Limb (tissue), 2 donors: ENCODE results near the gene DNM3.
"Not testable (repeated sequence)": the region's sequence is repeated elsewhere in the genome, so short reads cannot be mapped to it uniquely, and the experiment has no call there.

Experiments
- DNase-seq, 2 donors: peaks; one replicate each; pipeline ENCODE4 v3.0.0-alpha.2; 2016; ENCODE audit errors: extremely low spot score in 2 of 2

The DNM3 gene

DNA sequence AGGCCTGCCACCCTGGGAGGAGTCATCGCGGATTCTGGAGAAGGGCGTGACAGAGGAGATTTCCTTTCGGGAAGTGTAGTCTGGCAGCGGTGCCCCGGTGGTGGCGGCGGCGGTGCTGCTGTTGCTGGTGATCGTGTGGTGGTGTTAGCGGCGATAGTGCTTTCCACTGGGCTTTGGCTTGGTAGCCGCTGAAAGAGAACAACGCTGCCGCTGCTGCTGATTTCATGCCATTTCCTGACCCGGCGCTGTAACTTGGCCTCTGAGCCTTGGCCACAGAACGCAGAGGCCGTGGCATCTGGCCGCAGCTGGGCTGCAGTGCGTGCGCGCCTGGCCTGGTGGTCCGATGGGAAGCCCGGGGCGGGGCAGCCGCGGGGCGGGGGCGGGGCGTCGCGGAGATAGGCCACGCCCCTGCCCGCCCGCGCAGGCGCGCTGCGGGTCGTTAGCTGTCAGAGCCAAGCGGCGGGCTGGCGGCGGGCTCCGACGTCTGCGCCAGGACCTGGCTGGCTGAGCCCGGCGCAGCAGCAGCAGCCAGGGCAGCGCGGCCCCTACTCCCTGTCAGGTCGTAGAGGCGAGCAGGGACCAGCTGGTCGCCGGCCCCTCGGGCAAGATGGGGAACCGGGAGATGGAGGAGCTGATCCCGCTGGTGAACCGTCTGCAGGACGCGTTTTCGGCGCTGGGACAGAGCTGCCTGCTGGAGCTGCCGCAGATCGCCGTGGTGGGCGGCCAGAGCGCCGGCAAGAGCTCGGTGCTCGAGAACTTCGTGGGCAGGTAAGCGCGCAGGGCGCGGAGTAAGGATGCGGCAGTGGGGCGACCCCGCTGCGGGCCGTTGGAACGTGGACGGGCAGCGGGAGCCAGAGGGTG is at the start of gene DNM3:
Gene DNM3, plus strand, starts transcription at position 449 of the 861 bp plus-strand sequence. Its CDS starts 159 bp downstream, at position 608.
- peak; percentile 85 to 94 for DNase-seq

DNA sequence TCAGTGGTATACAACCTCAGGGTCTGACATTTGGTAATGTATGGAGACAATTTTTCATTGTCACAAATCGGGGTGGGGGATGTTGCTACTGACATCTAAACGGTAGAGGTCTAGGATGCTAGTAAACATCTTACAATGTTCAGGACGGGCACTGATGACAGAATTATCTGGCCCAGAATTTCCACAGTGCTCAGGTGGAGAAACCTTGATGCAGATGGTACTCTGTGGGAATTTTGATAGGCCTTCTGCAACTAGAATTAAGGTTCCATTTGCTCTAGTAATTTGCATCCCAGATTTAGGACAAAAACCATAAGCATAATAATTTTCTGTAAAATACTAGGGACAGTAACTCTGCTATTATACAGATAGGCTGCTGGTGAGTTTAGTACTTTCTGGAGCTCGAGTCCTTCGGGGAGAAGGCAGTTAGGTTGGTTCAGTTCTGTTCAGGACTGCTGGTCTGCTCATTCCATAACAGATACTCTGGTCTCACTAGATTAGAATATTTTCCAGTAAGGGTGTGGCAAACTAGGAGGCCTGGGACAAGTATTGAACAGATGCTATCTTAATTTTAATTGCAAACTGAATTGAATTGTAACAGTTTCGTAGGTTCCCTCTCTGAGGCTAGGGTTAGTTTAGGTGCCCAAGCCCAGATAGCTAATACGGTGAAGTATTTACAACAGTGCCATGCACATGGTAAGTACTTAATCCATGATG is 48.5 kb upstream of the DNM3 start:
- DNase-seq, result no peak

DNA sequence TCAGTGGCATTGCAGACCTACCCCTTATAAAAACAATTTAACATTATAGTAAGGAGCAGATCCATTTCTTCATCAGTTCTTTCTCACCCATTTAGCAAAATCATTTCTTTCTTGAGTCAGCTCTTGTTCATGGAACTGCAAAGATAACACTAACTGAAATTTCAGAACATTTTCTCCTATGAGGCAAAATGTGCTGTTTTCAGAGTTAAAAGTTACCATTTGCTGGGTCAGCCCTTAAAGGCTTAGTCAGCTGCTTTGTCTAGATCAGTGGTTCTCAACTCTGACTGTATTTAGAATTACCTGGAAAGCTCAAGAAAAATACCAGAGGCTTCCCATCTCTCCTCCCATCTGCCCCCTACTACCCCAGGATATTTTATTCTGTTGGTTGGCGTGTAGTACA is 47.7 kb upstream of the DNM3 start:
- no peak for DNase-seq

DNA sequence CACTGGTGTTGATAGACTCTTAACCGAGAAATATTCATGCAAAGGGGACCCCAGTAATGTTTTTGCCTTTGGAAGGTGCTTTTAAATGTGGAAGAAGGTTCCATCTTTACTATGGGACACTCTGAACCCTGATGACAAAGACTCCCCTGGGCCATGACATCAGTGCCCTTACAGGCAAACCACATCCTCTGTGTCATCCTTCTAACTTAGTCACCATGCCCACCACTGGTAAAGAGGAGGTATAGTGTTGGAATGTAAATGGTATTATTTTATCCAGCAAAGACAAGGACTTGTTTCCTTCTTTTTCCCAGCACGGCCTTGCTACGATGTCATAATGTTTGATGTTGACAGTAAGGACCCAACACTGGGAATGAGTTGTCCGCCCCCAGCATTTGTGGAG is 47.2 kb upstream of the DNM3 start:
- no peak for DNase-seq

DNA sequence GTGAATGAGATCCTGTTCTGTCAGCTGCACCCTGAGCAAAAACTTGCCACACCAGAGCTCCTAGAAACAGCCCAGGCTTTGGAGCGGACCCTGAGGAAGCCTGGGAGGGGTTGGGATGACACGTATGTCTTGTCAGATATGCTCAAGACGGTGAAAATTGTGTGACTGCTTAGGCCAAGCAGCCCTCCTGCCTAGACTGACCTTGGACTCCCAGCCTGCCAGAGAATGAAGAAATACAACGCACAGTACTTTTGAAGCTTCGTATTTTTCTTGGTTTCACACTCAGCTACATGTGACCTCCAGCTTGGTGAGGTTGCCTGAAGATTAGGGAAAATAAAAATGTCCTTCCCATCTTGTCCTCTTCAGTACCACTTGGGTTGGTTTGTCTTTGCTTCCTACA is 44.7 kb upstream of the DNM3 start:
- DNase-seq, result no peak

DNA sequence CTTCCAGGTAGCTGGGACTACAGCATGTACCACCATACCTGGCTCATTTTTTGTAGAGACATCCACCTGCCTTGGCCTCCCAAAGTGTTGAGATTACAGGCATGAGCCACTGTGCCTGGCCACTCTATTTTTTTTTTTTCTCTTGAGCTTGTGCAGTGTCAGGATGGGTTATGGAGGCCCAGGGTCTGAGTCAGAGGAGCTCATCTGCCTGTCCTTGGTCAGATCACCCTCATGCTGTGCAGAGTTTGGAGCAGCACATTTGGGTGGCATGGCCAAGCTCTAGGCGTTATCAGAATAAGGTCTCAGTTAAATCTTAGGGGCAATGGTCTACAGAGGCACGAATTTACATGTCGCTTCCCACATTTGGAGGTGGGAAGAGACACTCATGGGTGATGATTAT is 43.0 kb upstream of the DNM3 start:
- no peak for DNase-seq

DNA sequence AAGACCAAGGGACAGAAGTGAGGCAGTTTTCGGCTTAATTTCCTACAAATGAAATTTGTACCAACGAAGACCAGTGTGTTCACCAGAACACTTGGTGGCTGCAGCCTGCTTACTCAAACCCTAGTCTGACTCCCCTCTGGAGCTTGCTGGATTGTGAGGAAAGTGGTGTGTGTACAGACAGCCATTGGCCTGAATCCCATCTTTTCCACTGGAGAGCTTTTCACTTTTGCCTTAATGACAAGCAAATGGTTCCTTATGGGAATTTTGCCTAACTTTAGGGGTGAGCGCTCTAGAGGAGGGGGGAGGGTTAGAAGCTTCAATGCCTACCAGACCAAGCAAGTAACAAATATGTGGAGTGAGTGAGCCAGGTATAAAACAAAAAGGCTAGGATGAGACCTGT is 42.5 kb upstream of the DNM3 start:
- DNase-seq, result no peak

DNA sequence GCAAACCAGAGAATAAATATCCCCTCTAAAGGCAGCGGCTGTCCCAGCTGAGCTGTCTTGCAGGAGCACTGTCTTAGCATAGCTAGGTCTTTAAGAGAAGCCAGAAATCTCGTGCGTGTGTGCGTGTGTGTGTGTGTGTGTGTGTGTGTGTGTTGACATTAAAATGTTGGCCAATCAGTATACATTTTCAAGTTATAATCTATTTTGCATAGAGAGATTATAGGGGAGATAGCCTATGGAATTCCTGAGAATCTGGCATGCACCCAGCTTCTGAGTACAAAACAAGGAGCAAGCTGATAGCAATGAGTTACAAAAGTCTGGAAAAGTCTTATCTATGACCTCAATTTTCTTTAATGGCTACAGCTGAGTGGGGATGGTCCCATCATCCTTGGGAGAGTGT is 42.1 kb upstream of the DNM3 start:
- DNase-seq, result no peak

DNA sequence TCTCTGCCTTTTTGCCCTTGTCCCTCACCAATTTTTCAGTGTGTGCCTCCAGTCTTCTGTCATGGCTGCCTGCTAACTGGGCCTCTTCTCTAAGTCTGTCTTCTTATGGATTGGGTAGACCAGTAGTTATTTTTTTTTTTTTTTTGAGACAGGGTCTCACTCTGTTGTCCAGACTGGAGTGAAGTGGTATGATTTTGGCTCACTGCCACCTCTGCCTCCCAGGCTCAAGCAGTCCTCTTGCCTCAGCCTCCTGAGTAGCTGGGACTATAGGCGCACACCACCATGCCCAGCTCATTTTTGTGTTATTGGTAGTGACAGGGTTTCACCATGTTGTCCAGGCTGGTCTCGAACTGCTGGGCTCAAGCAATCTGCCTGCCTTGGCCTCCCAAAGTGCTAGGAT is 41.6 kb upstream of the DNM3 start:
- DNase-seq, result not testable (repeated sequence)

DNA sequence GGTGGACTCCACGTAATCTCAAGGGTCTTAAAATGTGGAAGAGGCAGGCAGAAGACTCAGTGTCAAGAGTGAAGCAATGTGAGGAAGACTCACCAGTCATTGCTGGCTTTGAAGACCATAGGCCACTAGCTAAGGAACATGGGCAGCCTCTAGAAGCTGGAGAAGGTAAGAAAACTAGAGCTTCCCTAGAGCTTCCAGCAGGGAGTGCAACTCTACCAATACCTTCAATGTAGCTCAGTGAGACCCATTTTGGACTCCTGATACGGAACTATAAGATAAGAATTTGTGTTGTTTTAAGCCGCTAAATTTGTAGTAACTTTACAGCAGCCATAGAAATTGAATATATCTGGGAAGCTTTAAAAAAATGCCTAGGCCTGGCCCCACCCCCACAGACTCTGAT is 41.0 kb upstream of the DNM3 start:
- no peak for DNase-seq

DNA sequence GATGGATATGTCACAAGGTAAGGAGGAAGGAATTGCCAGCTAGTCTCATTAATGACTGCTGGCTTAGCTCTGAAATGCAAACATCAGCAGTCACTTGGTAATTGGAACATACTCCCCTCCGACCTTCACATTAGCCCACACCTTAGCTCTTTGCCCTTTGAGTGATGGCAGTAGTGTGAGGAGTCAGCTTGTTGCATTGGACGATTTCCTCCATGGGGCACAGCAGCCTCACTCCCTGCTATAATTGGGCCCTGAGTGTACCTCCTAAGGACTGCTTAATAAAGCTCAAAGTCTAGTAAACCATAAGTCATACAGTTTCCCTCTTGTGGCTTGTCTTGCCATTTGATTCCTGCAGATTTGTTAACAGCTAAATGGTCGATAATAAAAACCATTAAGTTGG is 40.4 kb upstream of the DNM3 start:
- no peak for DNase-seq

DNA sequence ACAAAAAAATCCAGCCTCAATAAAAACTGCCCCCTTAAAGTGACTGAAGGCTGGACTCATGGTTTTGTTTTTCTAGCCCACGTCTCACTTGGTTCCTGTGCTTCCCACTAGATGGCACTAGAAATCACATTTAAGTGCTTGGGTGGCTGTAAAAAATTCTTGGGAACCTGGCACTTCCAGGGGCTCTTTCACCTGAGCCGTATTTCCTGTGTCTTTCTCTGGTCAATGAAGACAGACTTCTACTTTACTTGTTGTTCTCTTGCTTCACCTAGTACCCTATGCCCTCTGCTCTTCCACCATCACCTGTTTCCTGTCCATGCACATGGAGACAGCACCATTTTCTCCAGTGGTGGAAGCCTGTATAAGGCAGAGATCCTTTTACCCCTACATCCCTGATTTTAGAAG is 39.8 kb upstream of the DNM3 start:
- DNase-seq, result peak; percentile 39 to 59

DNA sequence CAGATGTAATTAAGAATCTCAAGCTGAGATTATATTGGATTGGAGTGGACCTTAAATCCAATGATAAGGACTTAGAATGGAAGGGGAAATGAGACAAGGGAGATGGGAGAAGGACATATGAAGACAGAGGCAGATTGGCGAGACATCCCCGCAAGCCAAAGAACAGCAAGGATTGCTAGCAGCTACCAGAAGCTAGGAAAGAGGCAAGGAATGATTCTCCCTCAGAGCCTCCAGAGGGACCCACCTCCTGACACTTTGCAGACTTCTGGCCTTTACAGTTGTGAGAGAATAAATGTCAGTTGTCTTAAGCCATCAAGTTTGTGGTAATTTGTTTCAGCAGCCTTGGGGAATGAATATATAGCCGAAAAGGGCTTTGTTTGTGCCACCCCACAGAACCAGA is 39.1 kb upstream of the DNM3 start:
- no peak for DNase-seq

DNA sequence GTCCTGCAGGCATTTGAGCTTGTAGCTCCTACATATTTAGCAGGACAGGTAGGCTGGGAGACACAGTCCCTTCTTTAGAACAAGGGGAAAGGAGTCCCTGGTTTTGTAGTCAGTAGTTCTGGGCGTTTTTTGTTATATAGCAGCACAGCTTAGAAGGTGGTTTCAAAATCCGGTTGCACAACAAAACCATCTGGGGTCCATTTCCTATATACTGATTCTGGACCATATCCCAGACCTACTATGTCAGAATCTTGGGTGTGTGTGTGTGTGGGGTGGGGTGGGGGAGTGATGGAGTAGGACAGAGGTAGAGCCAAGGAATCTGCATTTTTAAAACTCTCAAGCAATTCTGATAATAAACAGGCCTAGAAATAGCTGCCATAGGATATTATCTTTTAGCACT is 38.3 kb upstream of the DNM3 start:
- no peak for DNase-seq

DNA sequence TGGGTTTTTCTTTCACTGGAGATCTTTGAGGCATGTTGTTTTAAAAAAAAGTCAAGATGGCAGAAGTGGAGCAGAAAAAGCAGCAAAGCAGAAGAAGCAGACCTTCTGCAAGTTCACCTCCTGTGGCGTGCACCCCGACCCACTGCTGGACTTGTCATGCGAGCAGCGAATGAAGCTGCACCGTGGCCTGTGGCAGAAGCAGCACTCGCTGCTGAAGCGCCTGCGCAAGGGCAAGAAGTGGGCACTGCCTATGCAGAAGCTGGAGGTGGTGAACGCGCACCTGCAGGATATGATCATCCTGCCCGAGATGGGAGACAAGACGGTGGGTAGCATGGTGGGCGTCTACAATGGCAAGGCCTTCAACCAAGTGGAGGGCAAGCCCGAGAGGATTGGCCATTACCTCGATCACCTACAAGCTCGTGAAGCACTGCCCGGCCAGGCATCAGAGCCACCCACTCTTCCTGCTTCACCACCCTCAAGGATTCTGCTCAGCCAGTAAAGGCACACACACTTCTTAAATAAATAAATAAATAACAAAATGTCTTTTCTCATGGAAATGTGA is 37.8 kb upstream of the DNM3 start:
- DNase-seq, result no peak

DNA sequence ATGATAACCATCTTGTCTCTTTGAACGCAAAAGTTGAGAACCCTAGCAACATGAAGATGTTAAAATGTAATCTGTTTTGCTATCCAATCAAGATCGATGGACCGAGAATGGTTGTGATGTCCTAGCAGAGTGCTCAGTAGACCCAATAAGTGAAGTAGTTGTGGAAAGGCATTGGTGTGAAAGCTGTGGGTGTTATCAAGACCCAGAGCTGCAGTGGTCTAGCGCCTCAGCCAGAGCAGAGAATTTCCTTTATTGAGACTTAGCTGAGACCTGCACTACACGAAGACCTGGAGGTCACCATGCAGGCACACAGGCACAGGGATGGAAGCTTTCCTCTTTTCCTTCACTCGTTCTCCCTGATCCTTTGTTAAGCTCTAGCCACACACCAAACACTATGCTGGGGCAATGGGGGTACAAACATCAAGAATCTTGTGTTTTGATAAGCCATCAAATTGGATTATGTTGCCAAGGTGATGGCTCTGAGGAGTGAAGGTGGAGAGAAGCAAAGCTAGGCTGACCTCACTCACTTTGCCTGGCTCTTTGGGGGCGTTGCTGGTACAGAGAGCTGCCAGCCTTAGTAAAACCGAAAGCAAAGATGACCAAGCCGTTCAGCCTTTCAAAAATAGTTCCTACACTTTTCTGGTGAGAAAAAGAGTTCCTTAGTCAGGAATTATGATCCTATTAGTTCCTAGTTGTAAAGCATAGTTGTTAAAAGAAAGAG is 35.7 kb upstream of the DNM3 start:
- DNase-seq, result no peak

DNA sequence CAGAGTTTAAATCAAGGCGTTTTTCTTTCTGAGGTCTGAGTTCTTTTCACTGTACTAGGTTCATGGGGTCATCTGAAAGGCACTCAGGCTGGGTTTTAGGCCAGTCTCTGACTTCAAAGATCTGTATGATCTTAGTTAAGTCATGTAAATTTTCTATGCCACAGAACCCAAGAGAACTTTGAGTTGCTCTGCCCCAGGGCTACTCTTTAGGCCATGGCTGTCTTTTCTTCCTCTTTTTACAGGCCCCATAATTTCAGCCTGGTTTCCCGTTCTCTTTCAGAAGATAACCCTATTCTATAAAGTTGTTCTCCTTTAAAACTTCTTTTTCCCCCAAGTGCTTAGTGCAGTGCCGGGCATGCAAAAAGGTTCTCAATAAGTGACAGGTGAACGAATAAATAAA is 33.7 kb upstream of the DNM3 start:
- no peak for DNase-seq

DNA sequence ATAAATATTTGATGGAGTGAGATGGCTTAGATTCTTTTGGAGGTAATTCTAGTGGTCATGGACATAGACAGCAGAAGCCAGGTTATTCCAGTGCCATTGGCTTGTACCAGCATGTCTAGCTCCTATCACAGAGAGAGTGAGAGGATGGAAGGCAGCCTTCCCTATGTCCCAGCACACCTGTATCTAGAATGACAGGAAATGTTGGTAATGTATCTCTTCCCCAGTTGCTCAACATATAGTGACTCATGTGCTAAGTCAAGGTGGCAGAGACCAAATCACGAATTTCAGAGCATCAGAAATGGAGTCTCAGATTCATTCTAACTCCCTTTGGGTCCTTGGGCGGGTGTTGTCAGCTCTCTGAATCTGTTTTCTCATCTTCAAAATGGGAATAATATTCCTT is 31.5 kb upstream of the DNM3 start:
- DNase-seq, result no peak

DNA sequence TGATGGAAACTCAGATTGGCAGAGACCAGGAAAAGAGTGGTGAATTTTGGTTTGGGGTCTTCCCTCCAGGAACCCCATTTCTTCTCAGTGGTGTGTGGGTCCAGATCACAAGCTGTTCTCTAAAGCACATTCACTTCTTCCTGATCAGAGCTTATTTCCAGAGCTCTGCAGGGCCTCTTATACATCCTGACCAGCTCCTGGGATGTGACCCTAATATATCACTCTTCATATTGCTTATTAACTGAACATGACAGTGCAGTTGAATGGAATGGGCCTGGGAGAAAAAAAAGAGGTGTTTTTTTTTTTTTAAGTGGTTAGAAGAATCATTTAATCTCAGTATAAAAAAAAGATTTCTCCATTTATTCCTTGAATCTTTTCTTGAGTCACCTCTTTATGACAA is 29.6 kb upstream of the DNM3 start:
- DNase-seq, result no peak

DNA sequence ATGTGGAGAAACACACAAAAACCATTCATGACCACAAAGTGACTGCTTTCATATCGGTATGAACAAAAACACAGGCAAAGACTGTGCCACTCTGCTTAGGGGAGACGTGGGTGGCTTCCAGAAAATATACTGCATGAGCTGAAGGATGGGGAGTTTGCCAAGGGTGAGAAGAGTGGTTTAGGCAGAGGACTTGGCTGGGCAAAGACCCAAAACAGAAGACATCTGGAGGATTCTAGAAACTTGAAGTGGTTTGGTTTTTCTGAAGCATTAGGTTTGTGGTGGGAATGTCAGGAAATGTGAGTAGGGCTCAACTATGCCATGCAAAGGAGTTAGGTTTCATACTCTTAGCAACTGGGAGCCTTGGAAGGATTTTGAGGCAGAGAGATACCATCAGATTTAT is 26.6 kb upstream of the DNM3 start:
- DNase-seq, result no peak

DNA sequence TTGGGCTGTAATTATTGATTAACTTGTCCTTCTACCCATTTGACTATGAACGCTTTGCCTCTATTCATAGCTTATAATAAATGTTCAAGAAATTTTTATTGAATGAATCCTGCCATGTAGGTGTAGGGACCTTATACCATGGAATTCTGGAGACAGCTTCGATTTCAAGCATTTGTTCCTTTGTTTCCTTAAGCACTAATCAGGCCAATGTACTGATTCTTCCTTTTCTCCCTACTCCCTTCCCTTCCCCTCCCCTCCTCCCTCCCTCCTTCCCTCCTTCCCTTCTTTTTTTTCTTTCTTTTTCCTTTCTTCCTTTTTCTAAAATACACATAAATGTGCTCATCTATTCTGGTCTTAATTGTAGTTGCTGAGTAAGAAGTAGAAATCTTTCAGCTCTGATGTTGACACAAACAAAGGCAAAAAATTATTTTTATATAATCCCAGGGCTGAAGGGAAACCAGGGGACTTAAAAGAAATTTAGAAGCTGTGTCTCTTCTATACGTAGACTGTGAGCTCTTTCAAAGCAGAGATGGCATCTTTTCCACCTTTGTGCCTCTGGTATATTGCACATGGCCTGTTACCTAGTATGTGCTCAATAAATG is 24.9 kb upstream of the DNM3 start:
- DNase-seq, result no peak
